C4-2B (cell line): ENCODE results near the gene GSAP.

ENCODE experiments used
- H3K27ac ChIP-seq: fragments of 450-650 bp; 2 replicates; pipeline ENCODE4 v1.5.1; 2017
- CTCF ChIP-seq: fragments of 450-650 bp; conservative IDR thresholded peaks from 2 replicates; pipeline ENCODE4 v1.5.1; 2017; ENCODE audit warnings: mild to moderate bottlenecking
- ZFX ChIP-seq: fragments of 450-650 bp; IDR thresholded peaks from 2 replicates; pipeline ENCODE4 v1.6.1; 2017

The GSAP gene

GRCh38 chr7:77270094-77270480 lies 146.1 kb downstream of the GSAP start:
- no peak overlapping the region for H3K27ac ChIP-seq
- TF ChIP-seq CTCF (no peak), ZFX (no peak)

GRCh38 chr7:77269360-77270093 lies 146.6 kb downstream of the GSAP start:
- no peak for TF ChIP-seq CTCF
- TF ChIP-seq ZFX, result no peak
- no peak overlapping the region for H3K27ac ChIP-seq

- H3K27ac ChIP-seq, result no peak overlapping the region
- TF ChIP-seq CTCF (no peak), ZFX (no peak)
Measured at GRCh38 chr7:77266291-77266794, 149.8 kb downstream of the GSAP start.

GRCh38 chr7:77265666-77266065 lies 150.5 kb downstream of the GSAP start:
- TF ChIP-seq ZFX, result no peak
- TF ChIP-seq CTCF, result no peak

GRCh38 chr7:77262316-77262715 lies 153.8 kb downstream of the GSAP start:
- H3K27ac ChIP-seq, result no peak overlapping the region
- TF ChIP-seq ZFX (no peak), CTCF (no peak)

More at GRCh38 chr7:77265666-77266065, 150.5 kb downstream of the GSAP start:
- no peak overlapping the region for H3K27ac ChIP-seq
